OCI-LY3 (cell line): Measurements from ENCODE around the gene YPEL1.

Source experiments
- EZH2phosphoT487 ChIP-seq: fragments of 200-600 bp; shearing (Covaris generic); IDR thresholded peaks from 2 replicates; pipeline ENCODE4 v1.6.1; 2018; ENCODE audit warnings: antibody characterized with exemption, mixed run types, low read depth
- TF ChIP-seq, protein P1 (sequence below): fragments of 200-600, 300-600 bp; sonication (generic); IDR thresholded peaks from 2 replicates; pipeline ENCODE4 v1.5.1; 2014; ENCODE audit warnings: antibody characterized with exemption, low read length, low read depth

- TF ChIP-seq, protein P1, sequence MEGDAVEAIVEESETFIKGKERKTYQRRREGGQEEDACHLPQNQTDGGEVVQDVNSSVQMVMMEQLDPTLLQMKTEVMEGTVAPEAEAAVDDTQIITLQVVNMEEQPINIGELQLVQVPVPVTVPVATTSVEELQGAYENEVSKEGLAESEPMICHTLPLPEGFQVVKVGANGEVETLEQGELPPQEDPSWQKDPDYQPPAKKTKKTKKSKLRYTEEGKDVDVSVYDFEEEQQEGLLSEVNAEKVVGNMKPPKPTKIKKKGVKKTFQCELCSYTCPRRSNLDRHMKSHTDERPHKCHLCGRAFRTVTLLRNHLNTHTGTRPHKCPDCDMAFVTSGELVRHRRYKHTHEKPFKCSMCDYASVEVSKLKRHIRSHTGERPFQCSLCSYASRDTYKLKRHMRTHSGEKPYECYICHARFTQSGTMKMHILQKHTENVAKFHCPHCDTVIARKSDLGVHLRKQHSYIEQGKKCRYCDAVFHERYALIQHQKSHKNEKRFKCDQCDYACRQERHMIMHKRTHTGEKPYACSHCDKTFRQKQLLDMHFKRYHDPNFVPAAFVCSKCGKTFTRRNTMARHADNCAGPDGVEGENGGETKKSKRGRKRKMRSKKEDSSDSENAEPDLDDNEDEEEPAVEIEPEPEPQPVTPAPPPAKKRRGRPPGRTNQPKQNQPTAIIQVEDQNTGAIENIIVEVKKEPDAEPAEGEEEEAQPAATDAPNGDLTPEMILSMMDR: no peak
- no peak for TF ChIP-seq EZH2phosphoT487
Observed at GRCh38 chr22:21651521-21652009, 84.0 kb downstream of the YPEL1 start.
